SK-N-MC (cell line): ENCODE data around the gene PBX3.

Source experiments
- EZH2 ChIP-seq: fragments of 200-600 bp; sonication (generic); IDR thresholded peaks from one replicate; pipeline ENCODE4 v1.6.1; 2017; ENCODE audit warnings: antibody characterized with exemption
- FOXP2 ChIP-seq: optimal IDR thresholded peaks from 2 replicates; pipeline ENCODE3; 2011; ENCODE audit warnings: mild to moderate bottlenecking, moderate library complexity; ENCODE audit not compliant: insufficient read depth; ENCODE audit errors: extremely low read length, control extremely low read depth

DNA sequence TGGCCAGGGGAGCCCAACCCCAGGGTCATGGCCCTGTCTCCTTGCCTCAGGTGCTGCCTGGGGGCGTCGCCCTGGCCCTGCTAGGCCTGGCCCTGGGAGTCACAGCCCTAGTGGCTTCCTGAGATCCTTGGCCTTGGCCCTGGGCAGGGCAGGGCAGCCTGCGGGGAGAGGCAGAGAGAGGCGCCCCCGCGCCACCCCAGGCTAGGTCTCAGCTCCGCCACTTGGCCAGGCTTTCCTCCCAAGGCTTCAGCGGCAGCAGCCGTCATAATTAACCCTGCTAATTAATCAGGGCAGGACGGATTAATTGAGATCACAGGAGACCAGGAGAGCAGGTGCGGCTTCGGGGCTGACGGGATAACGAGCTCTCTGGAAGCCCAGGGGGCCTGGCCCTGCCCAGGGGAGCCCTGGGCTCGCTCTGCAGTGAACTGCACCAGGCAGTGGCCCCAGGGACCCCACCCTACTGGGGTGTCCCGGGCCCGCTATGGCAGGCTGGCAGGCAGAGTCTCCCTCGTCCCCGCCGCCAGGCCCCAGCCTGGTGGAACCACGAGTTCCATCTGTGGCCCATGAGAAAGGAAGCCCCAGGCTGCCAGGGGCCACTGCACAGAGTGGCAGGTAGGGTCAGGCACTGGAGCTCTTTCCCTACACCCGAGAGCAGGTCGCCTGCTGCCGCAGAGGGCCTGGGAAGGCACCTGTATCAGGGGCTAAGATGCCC is 269.6 kb downstream of the PBX3 start:
- TF ChIP-seq EZH2 (no peak), FOXP2 (no peak)
